ENCODE measurements around the gene ZCCHC9.
"Not testable (repeated sequence)": the region's sequence is repeated elsewhere in the genome, so short reads cannot be mapped to it uniquely, and the experiment has no call there.

Gene ZCCHC9

GRCh38 chr5:81305785-81306184 is 4.4 kb downstream of the ZCCHC9 start:
- no peak for DNase-seq (ENCODE audit: low read depth)

GRCh38 chr5:81308836-81309235 is 7.4 kb downstream of the ZCCHC9 start:
- no peak for DNase-seq (ENCODE audit: low read depth)

- no peak for DNase-seq (ENCODE audit: low read depth)
Measured at GRCh38 chr5:81310402-81311063, 9.1 kb downstream of the ZCCHC9 start.

- no peak for DNase-seq (ENCODE audit: low read depth)
Measured at GRCh38 chr5:81313278-81313677, 11.9 kb downstream of the ZCCHC9 start.

GRCh38 chr5:81313686-81314085 is 12.3 kb downstream of the ZCCHC9 start:
- DNase-seq (ENCODE audit: low read depth): no peak

- no peak for DNase-seq (ENCODE audit: low read depth)
Measured at GRCh38 chr5:81314581-81314980, 13.2 kb downstream of the ZCCHC9 start.

- no peak for DNase-seq (ENCODE audit: low read depth)
Measured at GRCh38 chr5:81315336-81315735, 13.9 kb downstream of the ZCCHC9 start.

- no peak for DNase-seq (ENCODE audit: low read depth)
Measured at GRCh38 chr5:81315830-81316229, 14.4 kb downstream of the ZCCHC9 start.

- DNase-seq (ENCODE audit: low read depth): no peak
Measured at GRCh38 chr5:81316571-81316970, 15.2 kb downstream of the ZCCHC9 start.

GRCh38 chr5:81317536-81317935 is 16.1 kb downstream of the ZCCHC9 start:
- DNase-seq (ENCODE audit: low read depth): no peak

GRCh38 chr5:81326554-81326953 is 25.2 kb downstream of the ZCCHC9 start:
- DNase-seq (ENCODE audit: low read depth): no peak

GRCh38 chr5:81334304-81335061 is 33.1 kb downstream of the ZCCHC9 start:
- DNase-seq (ENCODE audit: low read depth): no peak

- DNase-seq (ENCODE audit: low read depth): no peak
Measured at GRCh38 chr5:81335946-81336345, 34.6 kb downstream of the ZCCHC9 start.

GRCh38 chr5:81336556-81336955 is 35.2 kb downstream of the ZCCHC9 start:
- DNase-seq (ENCODE audit: low read depth): no peak

- DNase-seq (ENCODE audit: low read depth): no peak
Measured at GRCh38 chr5:81337803-81338202, 36.4 kb downstream of the ZCCHC9 start.

- not testable (repeated sequence) for DNase-seq (ENCODE audit: low read depth)
Measured at GRCh38 chr5:81338213-81338612, 36.8 kb downstream of the ZCCHC9 start.

- no peak for DNase-seq (ENCODE audit: low read depth)
Measured at GRCh38 chr5:81344736-81345135, 43.3 kb downstream of the ZCCHC9 start.

- no peak for DNase-seq (ENCODE audit: low read depth)
Measured at GRCh38 chr5:81345411-81346003, 44.1 kb downstream of the ZCCHC9 start.

GRCh38 chr5:81349161-81349560 is 47.8 kb downstream of the ZCCHC9 start:
- DNase-seq (ENCODE audit: low read depth): no peak

GRCh38 chr5:81350507-81350906 is 49.1 kb downstream of the ZCCHC9 start:
- no peak for DNase-seq (ENCODE audit: low read depth)

- no peak for DNase-seq (ENCODE audit: low read depth)
Measured at GRCh38 chr5:81353189-81353588, 51.8 kb downstream of the ZCCHC9 start.

GRCh38 chr5:81354093-81354492 is 52.7 kb downstream of the ZCCHC9 start:
- no peak for DNase-seq (ENCODE audit: low read depth)
